ENCODE data around the gene TELO2.

TELO2 gene

DNA sequence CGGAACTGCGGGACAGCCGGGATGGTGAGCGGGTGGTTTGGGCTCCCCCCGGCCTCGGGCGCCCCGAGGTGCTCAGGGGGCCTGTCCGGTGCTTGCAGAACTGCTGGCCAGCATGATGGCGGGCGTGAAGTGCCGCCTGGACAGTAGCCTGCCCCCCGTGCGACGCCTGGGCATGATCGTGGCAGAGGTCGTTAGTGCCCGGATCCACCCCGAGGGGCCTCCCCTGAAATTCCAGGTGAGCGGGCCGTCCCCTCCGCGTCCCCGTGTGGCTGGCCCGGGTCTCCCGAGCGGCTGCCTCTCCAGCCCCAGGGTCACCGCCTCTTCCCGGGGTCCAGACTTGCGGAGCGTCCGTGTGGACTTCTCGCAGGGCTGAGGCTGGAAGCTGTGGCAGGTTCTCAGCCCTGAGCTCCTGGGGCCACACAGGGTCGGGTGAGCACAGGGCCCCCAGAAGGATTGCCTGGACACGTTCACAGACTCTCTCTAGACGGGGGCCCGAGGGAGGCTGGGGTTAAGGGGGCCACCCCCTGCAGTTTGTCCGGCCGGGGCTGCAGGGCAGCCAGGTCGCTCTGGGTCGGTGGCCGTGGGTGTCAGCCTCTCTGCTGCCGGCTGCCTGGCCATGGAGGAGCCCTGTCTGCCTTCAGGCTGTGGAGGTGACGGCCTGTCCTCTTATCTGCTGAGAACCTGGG lies 7.4 kb downstream of the TELO2 start:
- DNase-seq = no peak

DNA sequence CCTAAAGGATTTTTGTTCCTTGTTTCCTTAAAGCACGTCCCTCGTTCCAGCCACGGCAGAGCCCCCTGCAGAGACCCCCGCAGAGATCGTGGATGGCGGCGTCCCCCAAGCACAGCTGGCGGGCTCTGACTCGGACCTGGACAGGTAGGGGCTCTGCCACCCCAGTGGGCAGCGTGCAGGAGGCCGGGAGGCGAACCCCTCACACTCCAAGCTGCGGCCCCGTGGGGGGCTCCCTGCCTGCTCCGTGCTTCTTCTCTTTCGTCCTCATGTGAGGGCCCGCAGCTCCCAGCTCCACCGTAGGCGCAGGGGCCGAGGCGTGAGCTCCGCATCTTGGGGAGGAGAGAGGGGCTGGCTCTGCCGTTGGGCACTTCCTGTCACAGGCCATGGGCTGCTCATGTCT lies 8.5 kb downstream of the TELO2 start:
- no peak for DNase-seq

DNA sequence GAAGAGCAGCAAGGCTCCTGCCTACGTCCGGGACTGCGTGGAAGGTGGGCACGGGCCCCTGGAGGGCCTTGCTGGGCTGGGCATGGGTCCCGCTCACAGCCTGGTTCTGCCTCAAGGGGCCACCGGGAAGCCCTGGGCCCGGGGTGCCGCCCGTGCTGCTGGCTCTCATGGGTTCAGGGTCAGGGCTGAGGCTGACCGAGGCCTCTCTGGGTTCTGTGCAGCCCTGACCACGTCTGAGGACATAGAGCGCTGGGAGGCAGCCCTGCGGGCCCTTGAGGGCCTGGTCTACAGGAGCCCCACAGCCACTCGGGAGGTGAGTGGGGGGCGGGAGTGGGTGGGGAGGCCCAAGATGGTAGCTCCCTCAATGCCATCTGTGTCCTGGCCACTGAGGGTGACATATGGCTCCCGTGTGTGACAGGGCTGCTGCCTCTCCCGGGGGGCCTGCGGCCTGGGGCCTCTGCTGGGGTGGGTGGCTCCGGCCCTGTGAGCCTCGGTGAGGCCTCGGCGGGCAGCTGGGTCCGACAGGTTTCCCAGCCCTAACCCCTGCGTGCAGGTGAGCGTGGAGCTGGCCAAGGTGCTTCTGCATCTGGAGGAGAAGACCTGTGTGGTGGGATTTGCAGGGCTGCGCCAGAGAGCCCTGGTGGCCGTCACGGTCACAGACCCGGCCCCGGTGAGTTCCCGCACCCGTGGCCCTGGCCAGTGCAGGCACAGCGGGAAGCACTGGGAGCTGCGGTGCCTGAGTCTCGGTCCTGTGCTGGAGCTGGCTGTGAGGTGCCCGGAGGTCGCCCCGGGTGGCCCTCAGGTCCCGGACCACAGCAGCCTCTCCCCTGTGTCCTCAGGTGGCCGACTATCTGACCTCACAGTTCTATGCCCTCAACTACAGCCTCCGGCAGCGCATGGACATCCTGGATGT lies 9.2 kb downstream of the TELO2 start:
- no peak for DNase-seq

GRCh38 chr16:1503110-1503955 lies 10.2 kb downstream of the TELO2 start:
- no peak for DNase-seq

GRCh38 chr16:1505073-1505844 lies 12.1 kb downstream of the TELO2 start:
- DNase-seq = no peak

DNA sequence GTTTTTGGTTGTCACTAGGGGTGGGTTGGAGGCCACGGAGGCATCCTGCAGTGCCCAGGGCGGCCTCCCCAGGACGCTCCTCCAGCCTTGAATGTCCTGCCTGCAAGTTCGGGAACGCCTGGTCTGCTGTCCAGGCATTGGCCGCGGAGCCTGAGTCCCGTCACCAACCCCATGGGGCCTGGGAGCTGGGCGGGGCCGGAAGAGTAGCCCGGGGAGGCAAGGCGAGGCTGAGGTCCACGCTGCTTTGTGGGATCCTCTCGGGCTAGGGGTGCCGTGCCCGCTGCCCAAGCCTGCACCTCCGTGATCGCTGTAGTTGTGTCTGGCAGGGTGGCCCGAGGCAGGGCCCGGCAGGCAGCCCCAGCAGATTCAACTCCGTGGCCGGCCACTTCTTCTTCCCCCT lies 12.8 kb downstream of the TELO2 start:
- no peak for DNase-seq

- no peak for DNase-seq
Measured at GRCh38 chr16:1506494-1507213, 13.5 kb downstream of the TELO2 start.

- no peak for DNase-seq
Measured at GRCh38 chr16:1508494-1509187, 15.5 kb downstream of the TELO2 start.

DNA sequence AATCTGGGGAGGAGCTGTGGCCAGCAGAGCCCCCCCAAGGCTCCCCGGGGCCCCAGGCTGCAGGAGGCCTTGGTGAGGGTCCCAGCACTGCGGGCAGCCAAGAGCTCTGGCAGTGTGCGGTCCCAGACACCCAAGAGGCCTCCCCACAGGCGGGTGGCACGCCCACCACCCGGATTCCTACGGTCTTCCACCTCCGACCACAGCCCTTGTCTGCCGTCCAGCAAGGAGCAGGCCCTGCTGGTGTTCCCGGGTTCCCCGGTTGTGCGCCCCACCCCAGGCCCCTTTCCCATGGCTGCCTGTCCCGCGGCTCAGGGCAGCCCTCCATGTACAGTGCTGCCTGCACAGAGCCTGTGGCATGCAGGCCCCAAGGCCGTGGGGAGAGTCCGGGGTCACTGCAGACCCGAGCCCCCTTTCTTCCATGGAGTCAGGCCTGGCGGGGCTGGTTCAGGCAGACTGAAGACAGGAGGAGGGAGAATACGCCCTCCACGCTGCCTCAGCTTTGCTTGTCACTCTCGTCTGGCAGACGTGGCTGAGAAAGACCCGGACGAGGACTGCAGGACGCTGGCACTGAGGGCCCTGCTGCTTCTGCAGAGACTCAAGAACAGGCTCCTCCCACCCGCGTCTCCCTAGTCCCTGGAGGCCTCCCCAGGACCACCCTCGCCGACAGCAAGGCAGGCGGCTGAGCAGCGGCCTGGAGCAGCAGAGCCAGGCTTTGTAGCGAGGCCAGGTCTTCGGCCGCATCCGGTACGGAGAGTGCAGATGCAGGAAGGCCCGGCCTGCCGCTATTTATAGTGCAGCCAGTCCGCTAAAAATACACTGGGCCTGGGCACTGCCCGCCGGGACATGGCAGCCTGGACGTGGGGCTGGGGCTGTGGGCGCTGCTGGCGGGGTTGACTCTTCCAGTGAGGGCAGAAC lies 16.4 kb downstream of the TELO2 start:
- no peak for DNase-seq

DNA sequence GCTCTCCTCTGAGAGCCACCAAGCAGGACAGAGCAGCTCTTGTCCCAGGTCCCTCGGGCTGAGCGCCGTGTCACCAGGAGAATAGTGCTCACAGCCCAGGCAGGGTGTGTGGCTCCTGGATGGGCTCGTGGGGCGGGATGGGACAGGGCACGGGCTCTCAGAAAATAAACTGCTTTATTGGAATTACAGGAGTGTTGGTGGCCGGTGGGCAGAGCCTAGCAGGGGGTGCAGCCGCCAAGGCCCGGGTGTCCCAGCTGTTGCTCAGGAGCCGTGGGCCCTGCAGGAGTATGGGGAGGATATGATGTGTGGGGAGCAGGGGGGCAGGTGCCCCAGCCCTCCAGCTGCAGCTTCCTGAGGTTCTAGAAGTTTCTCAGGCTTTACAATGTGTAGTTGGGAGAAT lies 17.1 kb downstream of the TELO2 start:
- DNase-seq = no peak

DNA sequence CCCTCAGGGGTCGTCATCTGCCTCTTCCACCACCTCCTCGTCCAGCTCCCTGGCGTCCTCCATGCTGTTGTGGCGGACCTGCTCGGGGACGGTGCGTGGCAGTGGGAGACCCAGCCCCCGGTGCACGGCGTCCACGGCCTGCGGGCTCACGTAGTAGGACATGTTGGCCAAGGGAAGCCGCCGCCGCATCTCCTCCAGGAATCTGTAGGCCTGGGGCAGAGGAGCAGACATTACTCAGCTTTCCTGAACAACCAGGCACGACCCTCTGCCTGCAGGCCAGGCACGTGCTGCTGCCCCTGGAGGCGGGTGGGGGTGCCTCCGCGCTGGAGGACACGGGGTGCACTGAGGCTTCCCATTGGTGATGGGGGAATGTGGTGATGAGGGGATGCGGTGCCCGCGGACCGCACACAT lies 17.8 kb downstream of the TELO2 start:
- no peak for DNase-seq

GRCh38 chr16:1511662-1512569 lies 18.8 kb downstream of the TELO2 start:
- no peak for DNase-seq

- no peak for DNase-seq
Measured at GRCh38 chr16:1512774-1513173, 19.6 kb downstream of the TELO2 start.

DNA sequence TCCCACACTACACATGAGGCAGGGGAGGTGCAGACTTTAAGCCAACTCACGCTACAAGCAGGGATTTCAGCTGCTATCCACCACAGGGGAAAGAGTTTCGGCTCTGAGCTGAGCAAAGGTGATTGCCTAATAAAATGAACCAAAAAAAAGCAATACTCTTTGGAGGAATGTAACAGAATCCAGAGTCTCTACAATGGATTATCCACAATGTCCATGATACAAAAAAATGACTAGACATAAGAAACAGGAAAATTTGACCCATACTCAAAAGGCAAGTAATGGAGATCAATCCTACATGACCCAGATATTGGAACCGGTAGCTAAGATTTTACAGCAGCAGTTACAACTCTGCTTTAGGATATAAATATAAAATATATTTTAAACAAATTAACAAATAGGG lies 21.3 kb downstream of the TELO2 start:
- no peak for DNase-seq

- DNase-seq = no peak
Measured at GRCh38 chr16:1518626-1519135, 25.5 kb downstream of the TELO2 start.

DNA sequence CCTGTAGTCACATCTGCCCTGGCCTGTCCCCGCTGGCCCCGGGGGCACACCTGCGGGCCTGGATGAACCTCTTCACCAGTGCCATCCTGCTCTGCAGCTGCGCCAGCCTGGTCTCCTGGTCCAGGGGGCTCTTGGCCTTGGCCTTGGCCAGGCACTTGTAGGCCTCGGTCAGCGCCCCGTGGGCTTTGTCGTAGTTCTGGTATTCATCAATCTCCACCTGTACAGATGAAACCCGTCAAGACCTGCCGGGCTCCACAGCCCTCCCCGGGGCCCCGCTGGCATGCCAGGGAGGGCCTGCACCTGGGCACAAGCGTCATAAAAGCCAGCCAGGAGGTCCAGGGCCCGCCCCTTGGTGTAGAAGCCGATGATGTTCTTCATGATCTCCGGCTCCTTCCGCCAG lies 26.7 kb downstream of the TELO2 start:
- no peak for DNase-seq

GRCh38 chr16:1520461-1520860 lies 27.3 kb downstream of the TELO2 start:
- no peak for DNase-seq

- no peak for DNase-seq
Measured at GRCh38 chr16:1523581-1524245, 30.6 kb downstream of the TELO2 start.
